ENCODE results near the gene G2E3.
"Not testable (repeated sequence)": the region's sequence is repeated elsewhere in the genome, so short reads cannot be mapped to it uniquely, and the experiment has no call there.

- TF ChIP-seq POLR2A, CTCF (IDR thresholded peaks at IDR 0.05): not testable (repeated sequence)
Measured at GRCh38 chr14:30546735-30547134, 12.2 kb upstream of the G2E3 start.
